ENCODE results near the gene FAM118B.

The FAM118B gene

DNA sequence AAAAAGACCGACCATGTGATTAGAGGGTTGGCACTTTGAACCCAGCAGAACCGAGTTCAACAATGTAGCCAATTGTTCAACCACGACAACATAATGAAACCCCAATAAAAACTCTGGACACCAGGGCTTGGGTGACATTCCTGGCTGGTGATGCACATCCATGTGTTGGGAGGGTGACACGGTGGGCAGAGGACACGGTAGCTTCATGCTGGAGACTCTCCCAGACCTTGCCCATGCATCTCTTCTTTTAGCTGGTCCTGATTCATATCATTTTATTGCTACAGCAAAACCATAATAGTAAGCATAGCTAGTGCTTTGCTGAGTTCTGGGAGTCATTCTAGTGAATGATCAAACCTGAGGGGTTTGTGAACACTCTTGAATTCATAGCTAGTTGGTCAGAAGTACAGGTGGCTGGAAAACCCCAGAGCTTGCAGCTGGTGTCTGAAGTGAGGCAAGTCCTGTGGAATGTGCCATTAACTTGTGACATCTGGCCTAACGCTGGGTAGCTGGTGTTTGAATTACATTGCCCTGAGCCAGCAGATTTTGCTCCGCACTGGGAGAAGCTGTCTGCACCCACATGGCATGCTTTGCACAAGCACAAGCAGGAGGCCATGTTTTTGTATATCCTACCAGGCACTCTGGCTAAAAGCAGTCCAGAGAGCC is 14.2 kb upstream of the FAM118B start:
- Histone ChIP-seq H3K4me3 (ENCODE audit: low read depth, low read length) (no peak overlapping the region), H3K27me3 (ENCODE audit: insufficient read depth, low read length) (no peaks in the 10 kb centered on the region), H3K79me2 (ENCODE audit: control insufficient read depth, insufficient read depth, low read length, unreplicated experiment) (no peaks in the 10 kb centered on the region), H2AFZ (ENCODE audit: low read length, unreplicated experiment) (no peak overlapping the region), H3K36me3 (ENCODE audit: insufficient read depth, low read length) (peaks cover 25% of the 10 kb centered on the region), H3K4me1 (ENCODE audit: control insufficient read depth, insufficient read depth, low read length, unreplicated experiment) (no peaks in the 10 kb centered on the region), H3K27ac (ENCODE audit: low read depth, low read length) (no peak overlapping the region)

DNA sequence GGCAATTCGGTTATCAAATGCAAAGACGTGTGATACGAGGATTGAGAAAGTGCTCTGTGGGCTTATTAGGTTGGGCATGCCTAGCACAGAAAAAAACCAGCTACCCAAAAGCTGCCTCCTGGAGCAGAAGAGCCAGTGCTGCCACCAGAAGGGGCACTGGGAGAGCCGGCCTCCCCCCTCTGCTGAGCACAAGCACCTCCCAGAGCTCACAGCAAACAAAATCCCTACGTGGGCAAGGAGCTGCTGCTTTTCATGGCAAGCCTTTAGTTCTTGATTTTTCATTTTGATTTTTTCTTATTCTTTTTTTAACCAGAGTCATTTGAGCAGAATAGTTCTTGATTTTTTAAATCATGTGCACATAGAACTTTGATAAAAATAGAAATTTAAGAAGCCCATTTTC is 12.9 kb upstream of the FAM118B start:
- Histone ChIP-seq H3K27me3 (ENCODE audit: insufficient read depth, low read length) (no peaks in the 10 kb centered on the region), H3K27ac (ENCODE audit: low read depth, low read length) (no peak overlapping the region), H3K4me1 (ENCODE audit: control insufficient read depth, insufficient read depth, low read length, unreplicated experiment) (no peaks in the 10 kb centered on the region), H3K79me2 (ENCODE audit: control insufficient read depth, insufficient read depth, low read length, unreplicated experiment) (no peaks in the 10 kb centered on the region), H3K36me3 (ENCODE audit: insufficient read depth, low read length) (peaks cover 25% of the 10 kb centered on the region), H2AFZ (ENCODE audit: low read length, unreplicated experiment) (no peak overlapping the region), H3K4me3 (ENCODE audit: low read depth, low read length) (no peak overlapping the region)

DNA sequence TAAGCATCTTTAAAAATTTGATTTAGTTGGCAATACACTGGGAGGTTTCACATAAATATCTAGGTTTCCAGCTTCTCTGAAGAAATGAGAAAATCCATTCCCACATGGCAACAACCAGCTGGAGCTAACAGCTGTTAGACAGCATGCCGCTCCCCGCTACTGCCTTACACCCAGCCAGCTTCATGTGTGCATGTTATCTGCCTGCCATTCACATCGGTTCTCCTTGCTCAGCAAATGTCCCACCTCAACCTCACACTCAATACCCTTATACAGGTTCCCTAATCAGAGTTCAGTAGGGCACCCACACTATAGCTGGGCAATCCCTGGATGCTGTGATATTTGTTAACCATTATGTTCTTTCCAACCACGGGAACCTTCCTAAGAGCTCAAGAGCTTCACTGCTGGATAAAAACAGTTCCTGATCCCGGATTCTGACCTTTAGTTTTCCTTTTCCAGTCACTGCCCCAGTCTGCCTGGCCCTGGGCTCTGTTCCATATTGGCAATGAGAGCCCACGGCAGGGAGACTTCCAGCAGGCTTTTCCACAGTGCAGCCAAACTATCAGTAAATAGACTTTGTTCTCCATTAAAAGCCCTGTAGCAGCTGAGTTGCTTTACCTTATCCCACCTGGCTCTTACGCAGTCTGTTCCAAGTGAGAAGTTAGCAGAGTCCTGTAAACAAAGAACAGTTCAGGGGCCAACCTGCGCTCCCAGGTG is 8.8 kb upstream of the FAM118B start:
- no peak overlapping the region for H3K4me3 ChIP-seq (ENCODE audit: low read depth, low read length)
- peaks cover 23% of the 10 kb centered on the region for H3K36me3 ChIP-seq (ENCODE audit: insufficient read depth, low read length)
- no peaks in the 10 kb centered on the region for H3K79me2 ChIP-seq (ENCODE audit: control insufficient read depth, insufficient read depth, low read length, unreplicated experiment)
- no peak overlapping the region for H2AFZ ChIP-seq (ENCODE audit: low read length, unreplicated experiment)
- H3K4me1 ChIP-seq (ENCODE audit: control insufficient read depth, insufficient read depth, low read length, unreplicated experiment): no peaks in the 10 kb centered on the region
- no peak overlapping the region for H3K27ac ChIP-seq (ENCODE audit: low read depth, low read length)
- H3K27me3 ChIP-seq (ENCODE audit: insufficient read depth, low read length): no peaks in the 10 kb centered on the region

DNA sequence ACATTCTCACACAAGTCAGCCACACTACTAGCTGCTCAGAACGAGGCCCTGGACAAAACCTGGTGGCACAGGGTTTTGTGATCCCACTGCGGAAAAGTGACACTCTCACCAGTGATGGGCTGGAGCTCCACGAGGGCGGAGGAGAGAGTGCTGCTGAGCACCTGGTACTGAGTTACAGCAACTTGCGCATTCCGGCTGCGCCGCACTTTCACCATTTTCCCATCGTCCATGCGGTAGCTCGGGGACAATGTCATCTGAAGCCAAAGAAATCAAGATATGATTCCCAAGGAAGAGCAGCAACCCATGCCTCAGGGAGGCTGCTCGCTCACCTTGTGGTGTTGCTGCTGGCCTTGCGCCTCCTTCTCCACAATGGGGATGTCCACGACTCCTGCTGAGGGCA is 6.2 kb upstream of the FAM118B start:
- Histone ChIP-seq H3K4me1 (ENCODE audit: control insufficient read depth, insufficient read depth, low read length, unreplicated experiment) (no peaks in the 10 kb centered on the region), H3K27me3 (ENCODE audit: insufficient read depth, low read length) (no peaks in the 10 kb centered on the region), H3K36me3 (ENCODE audit: insufficient read depth, low read length) (peaks cover 10% of the 10 kb centered on the region), H3K79me2 (ENCODE audit: control insufficient read depth, insufficient read depth, low read length, unreplicated experiment) (peaks cover 9% of the 10 kb centered on the region), H2AFZ (ENCODE audit: low read length, unreplicated experiment) (no peak overlapping the region), H3K4me3 (ENCODE audit: low read depth, low read length) (no peak overlapping the region), H3K27ac (ENCODE audit: low read depth, low read length) (no peak overlapping the region)

- H3K4me1 ChIP-seq (ENCODE audit: control insufficient read depth, insufficient read depth, low read length, unreplicated experiment): peaks cover 7% of the 10 kb centered on the region
- H3K79me2 ChIP-seq (ENCODE audit: control insufficient read depth, insufficient read depth, low read length, unreplicated experiment): peaks cover 27% of the 10 kb centered on the region
- no peak overlapping the region for H3K4me3 ChIP-seq (ENCODE audit: low read depth, low read length)
- no peak overlapping the region for H2AFZ ChIP-seq (ENCODE audit: low read length, unreplicated experiment)
- H3K27ac ChIP-seq (ENCODE audit: low read depth, low read length): no peak overlapping the region
- H3K36me3 ChIP-seq (ENCODE audit: insufficient read depth, low read length): peaks cover 10% of the 10 kb centered on the region
- H3K27me3 ChIP-seq (ENCODE audit: insufficient read depth, low read length): no peaks in the 10 kb centered on the region
Measured at GRCh38 chr11:126207896-126208295, 3.7 kb upstream of the FAM118B start.

DNA sequence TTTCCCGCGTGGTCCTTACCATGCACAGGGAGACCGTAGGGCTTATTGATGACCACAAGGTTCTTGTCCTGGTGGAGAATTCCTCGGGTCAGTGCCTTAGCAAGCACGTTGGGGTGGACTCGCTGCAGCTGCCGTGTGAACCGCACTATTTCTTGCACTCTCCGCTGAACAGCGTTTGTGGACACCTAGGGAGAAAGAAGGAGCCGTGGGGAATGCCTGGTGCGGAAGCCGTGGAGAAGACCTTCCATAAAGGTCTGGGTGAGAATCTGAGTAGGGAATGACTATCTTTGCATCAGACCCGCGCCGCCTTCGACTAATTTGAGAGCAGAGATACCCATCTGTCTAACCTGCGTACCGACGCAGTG is 729 bp upstream of the FAM118B start:
- no peaks in the 10 kb centered on the region; the same call in 1 of the 2 replicates for H3K36me3 ChIP-seq (ENCODE audit: insufficient read depth, low read length)
- H2AFZ ChIP-seq (ENCODE audit: low read length, unreplicated experiment): peak overlapping the region; percentile 79
- H3K79me2 ChIP-seq (ENCODE audit: control insufficient read depth, insufficient read depth, low read length, unreplicated experiment): peaks cover 51% of the 10 kb centered on the region
- H3K27me3 ChIP-seq (ENCODE audit: insufficient read depth, low read length): no peaks in the 10 kb centered on the region
- peaks cover 9% of the 10 kb centered on the region for H3K4me1 ChIP-seq (ENCODE audit: control insufficient read depth, insufficient read depth, low read length, unreplicated experiment)
- H3K27ac ChIP-seq (ENCODE audit: low read depth, low read length): no peak overlapping the region
- peak overlapping the region; percentile 89 for H3K4me3 ChIP-seq (ENCODE audit: low read depth, low read length)

- Histone ChIP-seq H3K79me2 (ENCODE audit: control insufficient read depth, insufficient read depth, low read length, unreplicated experiment) (peaks cover 63% of the 10 kb centered on the region), H3K27ac (ENCODE audit: low read depth, low read length) (no peak overlapping the region), H2AFZ (ENCODE audit: low read length, unreplicated experiment) (peak overlapping the region; percentile 86), H3K4me3 (ENCODE audit: low read depth, low read length) (peak overlapping the region; percentile 89), H3K36me3 (ENCODE audit: insufficient read depth, low read length) (no peaks in the 10 kb centered on the region; the same call in 1 of the 2 replicates), H3K27me3 (ENCODE audit: insufficient read depth, low read length) (no peaks in the 10 kb centered on the region), H3K4me1 (ENCODE audit: control insufficient read depth, insufficient read depth, low read length, unreplicated experiment) (peaks cover 9% of the 10 kb centered on the region)
Measured at GRCh38 chr11:126212089-126212660, 593 bp downstream of the FAM118B start.

DNA sequence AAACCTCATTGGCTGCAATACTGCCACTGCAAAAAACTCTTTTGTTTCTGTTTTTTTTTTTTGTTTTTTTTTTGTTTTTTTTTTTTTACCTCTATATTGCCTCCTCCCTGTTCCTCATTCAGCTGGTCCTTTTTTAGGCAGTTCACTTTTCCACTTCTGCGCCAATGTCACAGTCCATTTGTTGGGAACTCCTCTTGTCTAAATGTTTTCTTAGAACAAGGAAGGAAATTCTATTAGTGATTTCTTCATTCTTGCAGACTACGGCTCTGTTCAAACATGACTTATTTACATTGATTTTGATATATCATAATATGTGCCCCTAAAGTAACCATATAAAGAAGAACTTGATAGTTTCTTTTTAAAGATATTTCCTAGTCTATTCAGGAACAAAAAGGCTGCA is 2.9 kb downstream of the FAM118B start:
- Histone ChIP-seq H3K4me1 (ENCODE audit: control insufficient read depth, insufficient read depth, low read length, unreplicated experiment) (peaks cover 9% of the 10 kb centered on the region), H3K4me3 (ENCODE audit: low read depth, low read length) (no peak overlapping the region), H3K27ac (ENCODE audit: low read depth, low read length) (no peak overlapping the region)

GRCh38 chr11:126214841-126215240 is 3.3 kb downstream of the FAM118B start:
- Histone ChIP-seq H3K27me3 (ENCODE audit: insufficient read depth, low read length) (no peaks in the 10 kb centered on the region), H3K36me3 (ENCODE audit: insufficient read depth, low read length) (no peaks in the 10 kb centered on the region), H3K4me3 (ENCODE audit: low read depth, low read length) (no peak overlapping the region), H2AFZ (ENCODE audit: low read length, unreplicated experiment) (no peak overlapping the region), H3K79me2 (ENCODE audit: control insufficient read depth, insufficient read depth, low read length, unreplicated experiment) (peaks cover 79% of the 10 kb centered on the region), H3K27ac (ENCODE audit: low read depth, low read length) (no peak overlapping the region), H3K4me1 (ENCODE audit: control insufficient read depth, insufficient read depth, low read length, unreplicated experiment) (peaks cover 9% of the 10 kb centered on the region)

More for the DNA sequence above, 2.9 kb downstream of the FAM118B start:
- Histone ChIP-seq H2AFZ (ENCODE audit: low read length, unreplicated experiment) (no peak overlapping the region), H3K27me3 (ENCODE audit: insufficient read depth, low read length) (no peaks in the 10 kb centered on the region), H3K36me3 (ENCODE audit: insufficient read depth, low read length) (no peaks in the 10 kb centered on the region), H3K79me2 (ENCODE audit: control insufficient read depth, insufficient read depth, low read length, unreplicated experiment) (peaks cover 81% of the 10 kb centered on the region)

DNA sequence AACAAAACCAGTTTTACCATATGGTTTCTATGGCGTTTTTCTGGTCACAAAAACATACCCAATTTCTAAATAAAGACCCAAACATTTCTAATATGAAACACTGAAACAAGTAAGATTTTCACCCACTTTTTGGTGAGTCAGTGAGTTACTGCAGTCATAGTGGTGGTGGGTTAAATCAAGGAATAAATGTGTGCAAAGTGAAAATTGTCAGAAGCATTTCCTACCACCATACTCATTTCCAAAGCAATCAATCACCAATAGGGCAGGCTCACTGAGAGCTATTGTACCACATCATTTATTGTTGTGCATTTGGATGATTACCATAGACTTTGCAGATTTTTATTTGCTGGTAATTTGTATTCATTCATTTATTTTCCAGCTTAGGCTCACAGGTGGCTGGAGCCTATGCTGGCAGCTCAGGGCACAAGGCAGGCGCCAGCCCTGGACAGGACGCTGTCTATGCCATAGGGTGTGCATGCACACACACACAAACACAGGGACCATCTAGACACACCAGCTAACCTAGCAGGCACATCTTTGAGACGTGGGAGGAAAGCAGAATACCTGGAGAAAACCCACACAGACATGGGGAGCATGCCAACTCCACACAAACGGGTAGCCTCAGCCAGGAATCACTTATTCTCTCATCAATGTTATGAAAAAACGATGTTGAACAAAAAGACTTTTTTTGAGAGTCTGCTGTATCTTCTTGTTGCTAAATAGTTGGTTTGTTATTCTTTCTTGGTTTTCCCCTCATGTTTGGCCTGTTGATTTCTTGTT is 5.1 kb downstream of the FAM118B start:
- Histone ChIP-seq H2AFZ (ENCODE audit: low read length, unreplicated experiment) (no peak overlapping the region), H3K27ac (ENCODE audit: low read depth, low read length) (no peak overlapping the region), H3K4me3 (ENCODE audit: low read depth, low read length) (no peak overlapping the region), H3K36me3 (ENCODE audit: insufficient read depth, low read length) (no peaks in the 10 kb centered on the region), H3K27me3 (ENCODE audit: insufficient read depth, low read length) (no peaks in the 10 kb centered on the region), H3K4me1 (ENCODE audit: control insufficient read depth, insufficient read depth, low read length, unreplicated experiment) (peaks cover 7% of the 10 kb centered on the region), H3K79me2 (ENCODE audit: control insufficient read depth, insufficient read depth, low read length, unreplicated experiment) (peaks cover 85% of the 10 kb centered on the region)
